ENCODE results near the gene CARM1.

DNA sequence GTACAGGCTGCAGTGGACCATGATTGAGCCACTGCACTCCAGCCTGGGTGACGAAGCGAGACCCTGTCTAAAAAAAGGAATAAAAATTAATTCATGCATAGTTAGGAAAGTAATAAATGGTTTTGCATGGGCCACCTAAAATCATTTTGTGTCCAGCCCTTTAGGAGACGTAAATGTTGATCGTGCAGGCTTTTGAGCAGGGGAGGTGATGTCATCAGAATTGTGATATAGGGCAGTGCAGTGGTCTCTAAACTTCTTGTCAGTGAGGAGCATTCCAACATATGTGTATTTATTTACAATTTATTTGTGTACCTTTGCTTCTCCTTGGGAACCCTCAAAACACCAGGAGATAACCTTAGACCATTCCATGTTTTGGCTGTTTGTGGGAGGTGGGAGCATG lies 92.5 kb downstream of the CARM1 start:
- TF ChIP-seq, protein P1, sequence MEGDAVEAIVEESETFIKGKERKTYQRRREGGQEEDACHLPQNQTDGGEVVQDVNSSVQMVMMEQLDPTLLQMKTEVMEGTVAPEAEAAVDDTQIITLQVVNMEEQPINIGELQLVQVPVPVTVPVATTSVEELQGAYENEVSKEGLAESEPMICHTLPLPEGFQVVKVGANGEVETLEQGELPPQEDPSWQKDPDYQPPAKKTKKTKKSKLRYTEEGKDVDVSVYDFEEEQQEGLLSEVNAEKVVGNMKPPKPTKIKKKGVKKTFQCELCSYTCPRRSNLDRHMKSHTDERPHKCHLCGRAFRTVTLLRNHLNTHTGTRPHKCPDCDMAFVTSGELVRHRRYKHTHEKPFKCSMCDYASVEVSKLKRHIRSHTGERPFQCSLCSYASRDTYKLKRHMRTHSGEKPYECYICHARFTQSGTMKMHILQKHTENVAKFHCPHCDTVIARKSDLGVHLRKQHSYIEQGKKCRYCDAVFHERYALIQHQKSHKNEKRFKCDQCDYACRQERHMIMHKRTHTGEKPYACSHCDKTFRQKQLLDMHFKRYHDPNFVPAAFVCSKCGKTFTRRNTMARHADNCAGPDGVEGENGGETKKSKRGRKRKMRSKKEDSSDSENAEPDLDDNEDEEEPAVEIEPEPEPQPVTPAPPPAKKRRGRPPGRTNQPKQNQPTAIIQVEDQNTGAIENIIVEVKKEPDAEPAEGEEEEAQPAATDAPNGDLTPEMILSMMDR (IDR thresholded peaks at IDR 0.05; ENCODE audit: poor library complexity, severe bottlenecking), result no peak
- TF ChIP-seq, protein P2, sequence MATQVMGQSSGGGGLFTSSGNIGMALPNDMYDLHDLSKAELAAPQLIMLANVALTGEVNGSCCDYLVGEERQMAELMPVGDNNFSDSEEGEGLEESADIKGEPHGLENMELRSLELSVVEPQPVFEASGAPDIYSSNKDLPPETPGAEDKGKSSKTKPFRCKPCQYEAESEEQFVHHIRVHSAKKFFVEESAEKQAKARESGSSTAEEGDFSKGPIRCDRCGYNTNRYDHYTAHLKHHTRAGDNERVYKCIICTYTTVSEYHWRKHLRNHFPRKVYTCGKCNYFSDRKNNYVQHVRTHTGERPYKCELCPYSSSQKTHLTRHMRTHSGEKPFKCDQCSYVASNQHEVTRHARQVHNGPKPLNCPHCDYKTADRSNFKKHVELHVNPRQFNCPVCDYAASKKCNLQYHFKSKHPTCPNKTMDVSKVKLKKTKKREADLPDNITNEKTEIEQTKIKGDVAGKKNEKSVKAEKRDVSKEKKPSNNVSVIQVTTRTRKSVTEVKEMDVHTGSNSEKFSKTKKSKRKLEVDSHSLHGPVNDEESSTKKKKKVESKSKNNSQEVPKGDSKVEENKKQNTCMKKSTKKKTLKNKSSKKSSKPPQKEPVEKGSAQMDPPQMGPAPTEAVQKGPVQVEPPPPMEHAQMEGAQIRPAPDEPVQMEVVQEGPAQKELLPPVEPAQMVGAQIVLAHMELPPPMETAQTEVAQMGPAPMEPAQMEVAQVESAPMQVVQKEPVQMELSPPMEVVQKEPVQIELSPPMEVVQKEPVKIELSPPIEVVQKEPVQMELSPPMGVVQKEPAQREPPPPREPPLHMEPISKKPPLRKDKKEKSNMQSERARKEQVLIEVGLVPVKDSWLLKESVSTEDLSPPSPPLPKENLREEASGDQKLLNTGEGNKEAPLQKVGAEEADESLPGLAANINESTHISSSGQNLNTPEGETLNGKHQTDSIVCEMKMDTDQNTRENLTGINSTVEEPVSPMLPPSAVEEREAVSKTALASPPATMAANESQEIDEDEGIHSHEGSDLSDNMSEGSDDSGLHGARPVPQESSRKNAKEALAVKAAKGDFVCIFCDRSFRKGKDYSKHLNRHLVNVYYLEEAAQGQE (IDR thresholded peaks at IDR 0.05; ENCODE audit: borderline replicate concordance), result no peak
- TF ChIP-seq POLR2AphosphoS5 (IDR thresholded peaks at IDR 0.05) (no peak), EZH2 (IDR thresholded peaks at IDR 0.05; ENCODE audit: borderline replicate concordance, insufficient read depth, low read length, poor library complexity, severe bottlenecking) (no peak), RAD21 (conservative IDR thresholded peaks at IDR 0.05) (no peak), MXI1 (conservative IDR thresholded peaks at IDR 0.05; ENCODE audit: poor library complexity, severe bottlenecking) (no peak), SMC3 (conservative IDR thresholded peaks at IDR 0.05; ENCODE audit: poor library complexity) (no peak), TAF1 (IDR thresholded peaks at IDR 0.05; ENCODE audit: low read depth) (no peak)

Data from neural cell (in vitro differentiated cells).